NB4 (cell line): ENCODE measurements around the gene ATOX1.

Experiments
- CTCF ChIP-seq: IDR thresholded peaks from one replicate; pipeline ENCODE4 v1.5.1; 2012; ENCODE audit warnings: low read depth, low read length
- MAX ChIP-seq: IDR thresholded peaks from 2 replicates; pipeline ENCODE4 v1.6.1; 2011; ENCODE audit warnings: low read depth, low read length
- POLR2A ChIP-seq: IDR thresholded peaks from 2 replicates; pipeline ENCODE4 v1.6.1; 2011; ENCODE audit warnings: mild to moderate bottlenecking; ENCODE audit not compliant: insufficient read length; ENCODE audit errors: extremely low read depth

GRCh38 chr5:151721087-151721646, 37.3 kb downstream of the ATOX1 start:
- TF ChIP-seq POLR2A (no peak), CTCF (no peak), MAX (no peak)
